Activated T-helper 1 cell treated with anti-CD3 and anti-CD28 coated beads, Interleukin-12 subunit alpha, Interleukin-12 subunit beta, Interleukin-2, Interleukin-4 antibody, amounts not matched to agents 30 ng/mL and 10 ng/mL and 1 ng/mL, durations not matched to agents 14 hours and 24 hours and 36 hours (primary cell): ENCODE measurements around the gene BANF2. TPM values are rescaled to one million over a fixed set of nuclear protein-coding genes. Genes with fewer than 3 reads are reported as not detected.
"Not testable (repeated sequence)": the region's sequence is repeated elsewhere in the genome, so short reads cannot be mapped to it uniquely, and the experiment has no call there.

ENCODE experiments used
- DNase-seq: peaks from one replicate; pipeline ENCODE4 v3.0.0; 2021; ENCODE audit warnings: low spot score
- H3K27ac Mint-ChIP-seq: one replicate; pipeline ENCODE4 v1.8.0; 2021; ENCODE audit warnings: mild to moderate bottlenecking, mixed read lengths
- H3K27me3 Mint-ChIP-seq: one replicate; pipeline ENCODE4 v1.8.0; 2022; ENCODE audit warnings: mild to moderate bottlenecking, moderate library complexity, mixed read lengths; ENCODE audit not compliant: insufficient read depth
- H3K36me3 Mint-ChIP-seq: one replicate; pipeline ENCODE4 v1.8.0; 2021; ENCODE audit warnings: low read depth, mixed read lengths
- H3K4me1 Mint-ChIP-seq: one replicate; pipeline ENCODE4 v1.8.0; 2021; ENCODE audit warnings: low read depth, mixed read lengths
- H3K4me3 Mint-ChIP-seq: one replicate; pipeline ENCODE4 v1.8.0; 2021; ENCODE audit warnings: mild to moderate bottlenecking, moderate library complexity, mixed read lengths
- H3K9me3 Mint-ChIP-seq: one replicate; pipeline ENCODE4 v1.8.0; 2021; ENCODE audit warnings: mixed read lengths
- intact Hi-C: fragments of 100-400 bp; cut with micrococcal nuclease; formaldehyde crosslinking; loops from one replicate; pipeline ENCODE4 v1.15.1; 2024
- total RNA-seq: library from RNA; stranded (reverse); gene quantifications from 2 replicates; pipeline ENCODE4 v1.2.3, GENCODE V29; 2022

The BANF2 gene
- total RNA-seq, 1 donor from 2014 or later, result not detected

GRCh38 chr20:17693444-17694001, 6.2 kb upstream of the BANF2 start:
- H3K36me3 Mint-ChIP-seq, result no peaks in the 10 kb centered on the region
- no peak overlapping the region for H3K27ac Mint-ChIP-seq
- peaks cover 3% of the 10 kb centered on the region for H3K9me3 Mint-ChIP-seq
- no peak for DNase-seq
- H3K4me3 Mint-ChIP-seq, result no peak overlapping the region
- peaks cover 28% of the 10 kb centered on the region for H3K27me3 Mint-ChIP-seq
- no peaks in the 10 kb centered on the region for H3K4me1 Mint-ChIP-seq
- intact Hi-C loops, result no loop called here

- DNase-seq, result no peak
- Mint-ChIP-seq H3K27ac (no peak overlapping the region), H3K27me3 (peaks cover 20% of the 10 kb centered on the region), H3K4me3 (no peak overlapping the region), H3K4me1 (no peaks in the 10 kb centered on the region), H3K9me3 (peaks cover 3% of the 10 kb centered on the region), H3K36me3 (no peaks in the 10 kb centered on the region)
- intact Hi-C loops, result no loop called here
Measured at GRCh38 chr20:17694767-17695166, 5.0 kb upstream of the BANF2 start.

GRCh38 chr20:17696287-17696686, 3.5 kb upstream of the BANF2 start:
- H3K9me3 Mint-ChIP-seq, result peaks cover 3% of the 10 kb centered on the region
- H3K27me3 Mint-ChIP-seq, result peaks cover 7% of the 10 kb centered on the region
- no peak overlapping the region for H3K4me3 Mint-ChIP-seq
- DNase-seq, result no peak
- H3K27ac Mint-ChIP-seq, result no peak overlapping the region
- intact Hi-C loops, result no loop called here
- no peaks in the 10 kb centered on the region for H3K4me1 Mint-ChIP-seq
- no peaks in the 10 kb centered on the region for H3K36me3 Mint-ChIP-seq

GRCh38 chr20:17697171-17697570, 2.6 kb upstream of the BANF2 start:
- peaks cover 3% of the 10 kb centered on the region for H3K9me3 Mint-ChIP-seq
- no peaks in the 10 kb centered on the region for H3K36me3 Mint-ChIP-seq
- H3K27ac Mint-ChIP-seq, result no peak overlapping the region
- intact Hi-C loops, result no loop called here
- no peaks in the 10 kb centered on the region for H3K4me1 Mint-ChIP-seq
- no peak for DNase-seq
- H3K27me3 Mint-ChIP-seq, result peaks cover 3% of the 10 kb centered on the region
- no peak overlapping the region for H3K4me3 Mint-ChIP-seq

- Mint-ChIP-seq H3K36me3 (no peaks in the 10 kb centered on the region), H3K4me1 (no peaks in the 10 kb centered on the region), H3K9me3 (peaks cover 3% of the 10 kb centered on the region), H3K27ac (no peak overlapping the region), H3K27me3 (peaks cover 2% of the 10 kb centered on the region), H3K4me3 (no peak overlapping the region)
- no peak for DNase-seq
- intact Hi-C loops, result no loop called here
Measured at GRCh38 chr20:17698384-17698783, 1.4 kb upstream of the BANF2 start.

- Mint-ChIP-seq H3K4me1 (no peaks in the 10 kb centered on the region), H3K27ac (no peak overlapping the region), H3K27me3 (no peaks in the 10 kb centered on the region), H3K4me3 (no peak overlapping the region), H3K36me3 (no peaks in the 10 kb centered on the region), H3K9me3 (peaks cover under 1% of the 10 kb centered on the region)
- no peak for DNase-seq
- intact Hi-C loops, result no loop called here
Measured at GRCh38 chr20:17700637-17701036, 871 bp downstream of the BANF2 start.

- Mint-ChIP-seq H3K27me3 (no peaks in the 10 kb centered on the region), H3K4me1 (no peaks in the 10 kb centered on the region), H3K4me3 (no peak overlapping the region), H3K27ac (no peak overlapping the region), H3K36me3 (no peaks in the 10 kb centered on the region), H3K9me3 (no peaks in the 10 kb centered on the region)
- DNase-seq, result no peak
- intact Hi-C loops, result no loop called here
Measured at GRCh38 chr20:17701826-17702225, 2.1 kb downstream of the BANF2 start.

- Mint-ChIP-seq H3K9me3 (no peaks in the 10 kb centered on the region), H3K4me3 (no peak overlapping the region), H3K36me3 (no peaks in the 10 kb centered on the region), H3K27ac (no peak overlapping the region), H3K27me3 (no peaks in the 10 kb centered on the region), H3K4me1 (no peaks in the 10 kb centered on the region)
- no peak for DNase-seq
- intact Hi-C loops, result no loop called here
Measured at GRCh38 chr20:17704589-17705317, 5.0 kb downstream of the BANF2 start.

GRCh38 chr20:17705916-17706315, 6.2 kb downstream of the BANF2 start:
- no peak overlapping the region for H3K27ac Mint-ChIP-seq
- intact Hi-C loops, result no loop called here
- no peaks in the 10 kb centered on the region for H3K36me3 Mint-ChIP-seq
- no peaks in the 10 kb centered on the region for H3K4me1 Mint-ChIP-seq
- DNase-seq, result no peak
- H3K4me3 Mint-ChIP-seq, result no peak overlapping the region
- no peaks in the 10 kb centered on the region for H3K9me3 Mint-ChIP-seq
- H3K27me3 Mint-ChIP-seq, result no peaks in the 10 kb centered on the region

GRCh38 chr20:17706632-17707031, 6.9 kb downstream of the BANF2 start:
- Mint-ChIP-seq H3K27me3 (no peaks in the 10 kb centered on the region), H3K27ac (no peak overlapping the region), H3K4me3 (no peak overlapping the region), H3K9me3 (no peaks in the 10 kb centered on the region), H3K4me1 (no peaks in the 10 kb centered on the region), H3K36me3 (no peaks in the 10 kb centered on the region)
- DNase-seq, result no peak
- intact Hi-C loops, result no loop called here

- intact Hi-C loops, H3K4me3 Mint-ChIP-seq, H3K36me3 Mint-ChIP-seq, H3K27me3 Mint-ChIP-seq, H3K9me3 Mint-ChIP-seq, H3K4me1 Mint-ChIP-seq, H3K27ac Mint-ChIP-seq, DNase-seq: not testable (repeated sequence)
Measured at GRCh38 chr20:17707951-17708350, 8.2 kb downstream of the BANF2 start.

- Mint-ChIP-seq H3K27ac (no peak overlapping the region), H3K4me1 (no peaks in the 10 kb centered on the region), H3K36me3 (no peaks in the 10 kb centered on the region), H3K27me3 (peaks cover 9% of the 10 kb centered on the region), H3K4me3 (no peak overlapping the region), H3K9me3 (no peaks in the 10 kb centered on the region)
- no peak for DNase-seq
- intact Hi-C loops, result no loop called here
Measured at GRCh38 chr20:17708675-17709360, 9.1 kb downstream of the BANF2 start.
